GM19025 (cell line): Measurements from ENCODE around the gene MYH3.

Source experiments
- ATAC-seq: cut with Tn5 transposase; IDR thresholded peaks from one replicate; pipeline ENCODE4 v1.9.1; 2021; ENCODE audit warnings: mild to moderate bottlenecking, low read depth, moderate library complexity; ENCODE audit not compliant: unreplicated experiment

The MYH3 gene

GRCh38 chr17:10616502-10617119 lies 40.5 kb downstream of the MYH3 start:
- ATAC-seq = no peak

- ATAC-seq = no peak
These were observed 42.5 kb downstream of the MYH3 start for GRCh38 chr17:10614536-10615155.

- no peak for ATAC-seq
These were observed 43.2 kb downstream of the MYH3 start for GRCh38 chr17:10613775-10614513.

- ATAC-seq = no peak
These were observed 44.0 kb downstream of the MYH3 start for GRCh38 chr17:10612957-10613744.

GRCh38 chr17:10610884-10611283 lies 46.2 kb downstream of the MYH3 start:
- no peak for ATAC-seq

GRCh38 chr17:10608244-10608643 lies 48.9 kb downstream of the MYH3 start:
- no peak for ATAC-seq

- no peak for ATAC-seq
These were observed 51.0 kb downstream of the MYH3 start for GRCh38 chr17:10606110-10606509.

GRCh38 chr17:10605221-10605783 lies 51.8 kb downstream of the MYH3 start:
- no peak for ATAC-seq

- ATAC-seq = no peak
These were observed 52.6 kb downstream of the MYH3 start for GRCh38 chr17:10604521-10604920.

- no peak for ATAC-seq
These were observed 53.2 kb downstream of the MYH3 start for GRCh38 chr17:10603931-10604330.

GRCh38 chr17:10600571-10600970 lies 56.5 kb downstream of the MYH3 start:
- ATAC-seq = no peak

GRCh38 chr17:10598621-10599020 lies 58.5 kb downstream of the MYH3 start:
- ATAC-seq = no peak

- no peak for ATAC-seq
These were observed 67.5 kb downstream of the MYH3 start for GRCh38 chr17:10589553-10590145.

GRCh38 chr17:10585529-10585928 lies 71.6 kb downstream of the MYH3 start:
- ATAC-seq = no peak

- no peak for ATAC-seq
These were observed 73.3 kb downstream of the MYH3 start for GRCh38 chr17:10583834-10584233.

- peak; percentile 85 for ATAC-seq
These were observed 77.8 kb downstream of the MYH3 start for GRCh38 chr17:10579270-10579669.
